Colonic mucosa (tissue), 4 donors: ENCODE data around the gene GSK3B. TPM values are rescaled to one million over a fixed set of nuclear protein-coding genes. Genes with fewer than 3 reads are reported as not detected.
"Not testable (repeated sequence)": the region's sequence is repeated elsewhere in the genome, so short reads cannot be mapped to it uniquely, and the experiment has no call there.

Source experiments
- DNase-seq: peaks from one replicate; pipeline ENCODE4 v3.0.0-alpha.2; 2020
- H3K27ac ChIP-seq: fragments of 200-600 bp; one replicate; pipeline ENCODE4 v1.8.0; 2021
- H3K27me3 ChIP-seq: fragments of 200-600 bp; one replicate; pipeline ENCODE4 v1.8.0; 2021
- H3K36me3 ChIP-seq: fragments of 200-600 bp; one replicate; pipeline ENCODE4 v1.8.0; 2021
- H3K4me1 ChIP-seq: fragments of 200-600 bp; one replicate; pipeline ENCODE4 v1.8.0; 2021; ENCODE audit warnings: mild to moderate bottlenecking
- H3K4me3 ChIP-seq: fragments of 200-600 bp; one replicate; pipeline ENCODE4 v1.8.0; 2021
- H3K9ac ChIP-seq, 2 donors: one replicate each; pipeline ENCODE4 v1.7.0; 2013; ENCODE audit warnings: control low read depth in 2 of 2, low read depth in 2 of 2, low read length in 2 of 2
- H3K9me3 ChIP-seq: fragments of 200-600 bp; one replicate; pipeline ENCODE4 v1.8.0; 2021
- intact Hi-C: fragments of 100-400 bp; cut with DNase I; formaldehyde crosslinking; loops from one replicate; pipeline ENCODE4 v1.14.1; 2022
- total RNA-seq, 2 donors: library from RNA; stranded (reverse); fragmentation: NEBNext Ultra II Directional in 1 of 2; extraction: Animal tissue kit (Norgen Biotek cat#: 25700) in 1 of 2; gene quantifications; one replicate each; pipeline ENCODE4 v1.2.1, GENCODE V29; 2021
- TF ChIP-seq, protein P1 (sequence below): fragments of 200-600 bp; IDR thresholded peaks from one replicate; pipeline ENCODE4 v1.8.0; 2022; ENCODE audit warnings: antibody characterized with exemption, mild to moderate bottlenecking
- donor health status: healthy.
- donor health status: DM: no; HTN: no; CAD: no.
- donor health status: DM: no; HTN: no; CAD: no.

The GSK3B gene
- total RNA-seq, 2 donors from 2014 or later, result 34.4 to 43.6 TPM

DNA sequence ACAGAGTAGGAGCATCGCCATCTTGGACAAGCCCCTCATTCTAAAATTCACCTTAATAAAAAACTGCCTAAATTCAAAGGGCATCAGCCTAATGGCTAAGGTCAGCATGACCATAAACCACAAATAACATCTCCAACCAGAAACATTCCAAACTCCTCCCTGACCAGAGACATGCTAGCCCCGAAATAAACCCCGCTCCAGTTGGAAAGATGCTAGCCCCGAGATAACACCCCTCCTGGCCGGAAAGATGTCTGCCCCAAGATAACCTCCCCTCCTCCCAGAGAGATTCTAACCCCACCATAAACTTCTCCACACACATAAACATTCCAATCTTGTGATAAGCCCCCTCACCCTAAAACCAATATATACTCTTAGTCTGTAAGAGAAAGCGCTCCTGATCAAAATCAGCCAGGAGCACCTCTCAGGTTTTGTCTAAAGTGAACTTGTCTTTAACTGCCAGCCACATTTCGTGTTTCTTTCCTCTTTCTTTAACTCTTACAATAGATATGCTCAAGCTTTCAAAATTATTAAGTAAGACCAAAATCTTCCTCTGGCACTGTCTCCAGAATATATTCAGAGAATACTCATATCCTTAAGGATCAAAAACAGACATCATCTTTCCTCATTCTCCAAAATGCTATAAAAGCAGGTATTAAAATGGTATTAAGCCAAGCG is 104.1 kb downstream of the GSK3B start:
- intact Hi-C loops, result no loop called here
- no peak for DNase-seq
- no peaks in the 10 kb centered on the region for H3K9me3 ChIP-seq
- no peak overlapping the region for H3K4me3 ChIP-seq
- no peak overlapping the region for H3K27ac ChIP-seq
- no peaks in the 10 kb centered on the region for H3K27me3 ChIP-seq
- TF ChIP-seq, protein P1, sequence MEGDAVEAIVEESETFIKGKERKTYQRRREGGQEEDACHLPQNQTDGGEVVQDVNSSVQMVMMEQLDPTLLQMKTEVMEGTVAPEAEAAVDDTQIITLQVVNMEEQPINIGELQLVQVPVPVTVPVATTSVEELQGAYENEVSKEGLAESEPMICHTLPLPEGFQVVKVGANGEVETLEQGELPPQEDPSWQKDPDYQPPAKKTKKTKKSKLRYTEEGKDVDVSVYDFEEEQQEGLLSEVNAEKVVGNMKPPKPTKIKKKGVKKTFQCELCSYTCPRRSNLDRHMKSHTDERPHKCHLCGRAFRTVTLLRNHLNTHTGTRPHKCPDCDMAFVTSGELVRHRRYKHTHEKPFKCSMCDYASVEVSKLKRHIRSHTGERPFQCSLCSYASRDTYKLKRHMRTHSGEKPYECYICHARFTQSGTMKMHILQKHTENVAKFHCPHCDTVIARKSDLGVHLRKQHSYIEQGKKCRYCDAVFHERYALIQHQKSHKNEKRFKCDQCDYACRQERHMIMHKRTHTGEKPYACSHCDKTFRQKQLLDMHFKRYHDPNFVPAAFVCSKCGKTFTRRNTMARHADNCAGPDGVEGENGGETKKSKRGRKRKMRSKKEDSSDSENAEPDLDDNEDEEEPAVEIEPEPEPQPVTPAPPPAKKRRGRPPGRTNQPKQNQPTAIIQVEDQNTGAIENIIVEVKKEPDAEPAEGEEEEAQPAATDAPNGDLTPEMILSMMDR, result no peak
- no peaks in the 10 kb centered on the region for H3K36me3 ChIP-seq
- H3K9ac ChIP-seq, result no peak overlapping the region
- H3K4me1 ChIP-seq, result no peaks in the 10 kb centered on the region

GRCh38 chr3:119986812-119987211 is 107.4 kb downstream of the GSK3B start:
- H3K27me3 ChIP-seq, DNase-seq, H3K36me3 ChIP-seq, H3K9ac ChIP-seq, intact Hi-C loops, H3K9me3 ChIP-seq, H3K4me1 ChIP-seq, H3K27ac ChIP-seq, H3K4me3 ChIP-seq: not testable (repeated sequence)

DNA sequence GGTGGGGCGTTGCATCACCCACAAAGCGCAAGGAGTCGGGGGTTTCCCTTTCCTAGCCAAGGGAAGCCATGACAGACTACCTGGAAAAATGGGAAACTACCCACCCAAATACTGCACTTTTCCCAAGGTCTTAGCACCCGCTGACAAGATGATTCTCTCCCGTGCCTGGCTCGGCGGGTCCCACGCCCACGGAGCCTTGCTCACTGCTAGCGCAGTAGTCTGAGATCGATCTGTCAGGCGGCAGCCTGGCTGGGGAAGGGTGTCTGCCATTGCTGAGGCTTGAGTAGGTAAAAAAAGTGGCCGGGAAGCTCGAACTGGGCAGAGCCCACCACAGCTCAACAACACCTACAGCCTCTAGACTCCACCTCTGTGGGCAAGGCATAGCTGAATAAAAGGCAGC is 112.9 kb downstream of the GSK3B start:
- intact Hi-C loops, result no loop called here
- no peak overlapping the region for H3K4me3 ChIP-seq

DNA sequence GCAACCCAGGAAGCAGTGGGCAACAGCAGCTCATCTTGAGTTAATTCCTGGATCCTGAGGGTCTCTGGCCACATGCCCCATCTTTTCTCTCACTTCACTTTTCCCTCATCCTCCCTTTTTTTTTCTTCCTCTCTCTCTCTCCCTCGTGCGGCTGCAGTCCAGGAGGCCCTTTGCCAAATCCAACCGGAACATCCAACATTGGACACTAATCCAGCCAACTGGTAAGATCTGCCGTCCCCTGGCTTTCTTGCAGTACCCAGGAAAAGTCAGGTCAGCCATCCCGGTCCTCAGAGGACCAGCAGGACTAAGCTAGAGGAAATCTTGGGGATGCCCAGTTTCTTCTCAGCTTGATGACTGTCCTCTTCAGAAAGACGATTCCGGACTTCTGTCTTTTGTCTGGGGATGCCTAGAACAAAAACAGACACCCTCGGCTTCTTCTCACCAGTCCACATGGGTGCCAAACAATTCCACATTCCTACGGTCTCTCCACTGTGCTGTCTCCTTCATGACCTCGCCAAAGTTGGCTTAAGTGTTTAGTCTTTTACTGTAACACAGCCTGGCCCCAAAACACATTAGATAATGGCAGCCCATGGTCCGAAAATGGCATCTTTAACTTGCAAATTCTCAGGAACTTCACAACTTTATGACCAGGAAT is 115.6 kb downstream of the GSK3B start:
- Histone ChIP-seq H3K36me3 (no peaks in the 10 kb centered on the region), H3K27ac (no peak overlapping the region), H3K9ac (no peak overlapping the region), H3K27me3 (no peaks in the 10 kb centered on the region), H3K4me1 (no peaks in the 10 kb centered on the region), H3K9me3 (no peaks in the 10 kb centered on the region), H3K4me3 (no peak overlapping the region)
- intact Hi-C loops, result no loop called here
- TF ChIP-seq, protein P1, result no peak
- DNase-seq, result no peak

More for the DNA sequence above, 112.9 kb downstream of the GSK3B start:
- DNase-seq, result no peak
- H3K4me1 ChIP-seq, result no peaks in the 10 kb centered on the region
- no peaks in the 10 kb centered on the region for H3K36me3 ChIP-seq
- H3K27me3 ChIP-seq, result no peaks in the 10 kb centered on the region
- no peaks in the 10 kb centered on the region for H3K9me3 ChIP-seq
- TF ChIP-seq, protein P1, result no peak
- no peak overlapping the region for H3K9ac ChIP-seq
- no peak overlapping the region for H3K27ac ChIP-seq

DNA sequence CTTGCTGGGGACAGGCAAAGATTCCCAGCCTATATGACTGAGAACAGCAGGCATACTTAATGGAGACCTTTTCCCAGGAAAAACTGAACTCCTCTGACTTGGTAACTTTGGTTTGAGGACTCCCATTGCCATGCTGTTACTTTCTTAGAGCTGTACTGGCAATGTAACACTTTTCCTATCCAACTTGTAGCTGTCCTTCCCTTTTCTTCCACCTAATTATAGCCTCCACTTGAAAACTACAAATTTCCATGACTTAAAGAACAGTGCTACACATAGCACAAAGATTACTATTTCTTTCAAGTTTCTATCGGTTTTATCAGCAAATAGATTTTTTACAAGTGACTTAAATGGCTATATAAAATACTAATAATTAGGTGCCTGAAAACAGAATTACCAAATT is 116.9 kb downstream of the GSK3B start:
- H3K9me3 ChIP-seq, result no peaks in the 10 kb centered on the region
- H3K4me1 ChIP-seq, result no peaks in the 10 kb centered on the region
- H3K4me3 ChIP-seq, result no peak overlapping the region
- TF ChIP-seq, protein P1, result no peak
- DNase-seq, result no peak
- H3K27ac ChIP-seq, result no peak overlapping the region
- intact Hi-C loops, result no loop called here
- H3K27me3 ChIP-seq, result no peaks in the 10 kb centered on the region
- no peaks in the 10 kb centered on the region for H3K36me3 ChIP-seq
- H3K9ac ChIP-seq, result no peak overlapping the region

- TF ChIP-seq, protein P1, result no peak
- DNase-seq, result no peak
- Histone ChIP-seq H3K4me3 (no peak overlapping the region), H3K27ac (no peak overlapping the region), H3K27me3 (no peaks in the 10 kb centered on the region), H3K9ac (no peak overlapping the region), H3K36me3 (no peaks in the 10 kb centered on the region), H3K9me3 (no peaks in the 10 kb centered on the region), H3K4me1 (no peaks in the 10 kb centered on the region)
- intact Hi-C loops, result no loop called here
These were observed 118.0 kb downstream of the GSK3B start for GRCh38 chr3:119976214-119976613.
